Stimulated activated CD8-positive, alpha-beta memory T cell treated with anti-CD3 and anti-CD28 coated beads, Interleukin-2, amount 100 ng/mL, for 1 hour (primary cell): ENCODE data around the gene CAMK1D.
"Not testable (repeated sequence)": the region's sequence is repeated elsewhere in the genome, so short reads cannot be mapped to it uniquely, and the experiment has no call there.

Experiments
- DNase-seq, 2 donors: peaks; one replicate each; pipeline ENCODE4 v3.0.0-alpha.2; 2020; ENCODE audit warnings: low read depth in 2 of 2

CAMK1D gene

DNA sequence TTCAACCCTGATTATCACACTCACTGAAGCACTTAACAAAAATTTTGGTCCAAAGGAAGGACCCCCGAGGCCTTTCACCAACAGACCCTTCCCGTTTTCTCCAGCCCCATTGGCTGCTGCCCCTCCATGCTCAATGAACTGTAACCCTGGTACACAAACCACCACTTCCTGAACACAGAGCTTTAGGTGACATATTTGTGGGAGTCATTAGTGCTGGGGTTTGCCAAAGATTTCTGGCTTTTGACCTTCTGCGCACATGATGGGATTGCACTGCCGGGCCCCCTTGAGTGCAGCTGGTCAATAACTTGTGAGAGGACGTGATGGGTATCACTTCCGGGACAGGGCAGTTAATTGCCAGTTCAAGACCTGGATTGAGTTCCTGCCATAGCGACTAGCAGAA, 9.0 kb upstream of the CAMK1D start:
- DNase-seq = no peak

DNA sequence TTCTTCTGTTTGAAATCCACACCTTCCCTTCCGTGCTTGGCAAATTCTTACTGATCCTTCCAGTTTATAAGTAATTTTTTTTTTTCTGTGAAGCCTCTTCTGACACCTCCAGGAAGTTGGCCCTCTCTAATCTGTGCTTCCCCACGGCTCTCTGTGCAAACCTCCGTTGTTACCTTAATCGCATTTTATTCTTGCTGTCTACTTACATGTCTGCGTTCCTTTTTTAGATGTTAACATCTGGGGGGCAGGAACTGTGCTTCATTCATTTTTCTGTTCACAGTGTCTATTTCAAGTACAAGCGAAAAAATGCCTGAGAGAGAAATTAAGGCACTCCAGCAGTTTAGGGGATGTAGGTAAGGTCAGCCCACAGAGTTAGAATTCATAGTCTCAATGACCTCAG, 8.4 kb upstream of the CAMK1D start:
- DNase-seq = no peak

DNA sequence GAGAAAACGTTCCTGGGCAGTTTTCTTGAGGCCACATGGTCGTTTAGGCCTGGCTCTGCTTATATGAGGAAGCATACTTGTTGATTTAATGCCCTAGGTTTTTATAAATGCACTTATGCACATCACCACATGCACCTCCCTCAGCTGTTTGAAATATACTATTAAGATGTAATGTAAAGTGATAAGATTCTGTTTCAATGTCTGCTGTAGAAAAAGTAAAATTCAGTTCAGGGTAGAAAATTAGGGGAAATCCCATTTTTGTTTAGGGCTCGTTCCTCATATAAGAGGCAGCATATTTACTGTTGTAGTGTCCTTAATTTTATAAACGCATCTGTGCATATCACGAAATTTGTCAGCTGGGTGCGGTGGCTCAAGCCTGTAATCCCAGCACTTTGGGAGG, 7.8 kb upstream of the CAMK1D start:
- no peak for DNase-seq

DNA sequence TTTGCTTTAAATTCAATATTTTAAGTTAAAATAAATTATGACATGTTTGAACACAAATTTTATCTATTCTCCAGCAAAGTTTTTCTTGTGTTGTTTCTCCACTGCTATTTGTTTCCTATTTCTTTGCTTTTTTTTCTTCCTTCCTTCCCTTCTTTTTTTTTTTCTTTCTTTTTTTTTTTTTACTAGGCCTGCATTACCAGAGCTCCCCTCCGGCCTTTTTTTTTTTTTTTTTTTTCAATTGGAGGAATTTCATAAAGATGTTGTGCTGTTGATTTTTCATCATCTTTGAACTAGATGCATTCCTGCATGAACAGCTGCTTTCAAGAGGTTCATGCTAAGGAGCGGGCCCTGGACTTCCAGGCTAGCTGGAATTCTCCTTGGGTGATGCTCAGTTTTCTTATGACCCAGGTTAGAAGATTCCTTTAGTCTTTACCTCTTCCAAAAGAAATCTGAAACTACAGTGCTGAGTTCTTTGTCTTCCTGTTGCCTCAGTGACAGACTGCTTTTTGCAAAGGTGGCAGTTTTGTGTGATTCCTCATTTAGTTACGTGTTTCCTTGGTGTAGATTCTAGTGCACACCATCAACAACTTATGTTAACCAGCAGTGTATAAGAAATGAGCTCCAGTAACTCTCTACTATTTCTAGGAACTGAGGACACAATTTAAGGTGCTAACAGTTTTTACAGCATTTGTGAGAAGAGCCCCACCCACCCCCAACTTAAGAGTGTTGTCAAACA, 4.8 kb upstream of the CAMK1D start:
- no peak for DNase-seq

DNA sequence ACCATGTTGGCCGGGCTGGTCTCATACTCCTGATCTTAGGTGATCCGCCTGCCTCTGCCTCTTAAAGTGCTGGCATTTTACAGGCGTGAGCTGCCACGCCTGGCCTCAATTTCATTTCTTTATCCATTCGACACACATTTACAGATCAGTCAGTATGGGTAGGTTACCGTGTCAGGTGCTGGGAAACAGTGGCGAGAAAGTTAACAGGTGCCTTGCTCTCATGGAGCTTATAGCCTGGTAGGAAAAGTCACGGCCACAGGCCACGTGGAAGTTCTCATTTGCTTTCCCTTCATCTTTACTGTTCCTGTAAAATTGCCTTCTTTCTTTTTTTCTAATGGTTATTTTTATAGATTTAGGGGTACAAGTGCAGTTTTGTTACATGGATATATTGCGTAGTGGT, 2.6 kb upstream of the CAMK1D start:
- no peak for DNase-seq

DNA sequence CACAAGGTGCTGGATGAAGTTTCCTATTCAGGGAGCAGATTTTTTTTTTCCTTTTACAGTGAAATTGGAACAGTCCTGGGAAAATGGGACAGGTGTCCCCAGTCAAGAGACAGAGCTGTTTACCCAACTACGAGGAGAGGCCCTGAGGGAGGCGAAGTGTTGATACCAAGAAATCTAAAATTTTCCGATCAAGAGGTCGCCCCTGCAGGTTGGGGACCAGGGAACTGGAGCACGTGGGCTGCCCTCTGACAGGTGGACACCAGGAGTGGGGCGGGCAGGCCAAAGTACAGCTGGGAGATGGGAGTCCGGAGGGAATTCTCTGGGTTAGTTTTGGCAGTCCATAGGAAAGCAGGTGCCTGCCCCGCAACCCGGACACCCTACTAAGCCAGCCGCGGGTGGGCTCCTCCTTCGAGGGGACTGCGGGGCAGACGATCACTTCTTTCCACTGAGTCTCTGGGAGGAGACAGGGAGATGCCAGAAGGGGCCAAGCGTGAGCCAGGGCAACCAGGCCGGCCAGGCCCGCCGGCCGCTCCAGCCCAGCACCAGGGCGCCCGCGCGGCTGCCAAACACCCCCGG, 965 bp upstream of the CAMK1D start:
- DNase-seq = no peak

DNA sequence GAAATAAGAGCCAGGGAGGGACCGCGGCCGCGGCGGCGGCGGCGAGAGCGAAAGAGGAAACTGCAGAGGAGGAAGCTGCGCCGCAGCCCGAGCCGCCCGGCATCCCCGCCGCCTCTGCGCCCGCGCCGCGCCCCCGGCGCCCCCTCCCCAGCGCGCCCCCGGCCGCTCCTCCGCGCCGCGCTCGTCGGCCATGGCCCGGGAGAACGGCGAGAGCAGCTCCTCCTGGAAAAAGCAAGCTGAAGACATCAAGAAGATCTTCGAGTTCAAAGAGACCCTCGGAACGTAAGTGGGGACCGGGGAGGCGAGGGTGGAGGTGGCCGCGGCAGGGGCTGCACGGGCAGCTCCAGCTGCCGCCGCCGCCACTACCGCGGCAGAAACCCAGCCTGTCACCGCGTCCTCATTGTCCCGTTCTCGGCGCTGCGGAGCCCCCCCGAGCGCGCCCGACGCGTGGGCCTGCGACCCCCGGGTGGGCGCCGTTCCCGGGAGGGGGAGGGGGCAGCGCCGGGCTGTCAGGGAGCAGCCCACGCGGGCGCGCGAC, 351 bp downstream of the CAMK1D start:
- DNase-seq = no peak

DNA sequence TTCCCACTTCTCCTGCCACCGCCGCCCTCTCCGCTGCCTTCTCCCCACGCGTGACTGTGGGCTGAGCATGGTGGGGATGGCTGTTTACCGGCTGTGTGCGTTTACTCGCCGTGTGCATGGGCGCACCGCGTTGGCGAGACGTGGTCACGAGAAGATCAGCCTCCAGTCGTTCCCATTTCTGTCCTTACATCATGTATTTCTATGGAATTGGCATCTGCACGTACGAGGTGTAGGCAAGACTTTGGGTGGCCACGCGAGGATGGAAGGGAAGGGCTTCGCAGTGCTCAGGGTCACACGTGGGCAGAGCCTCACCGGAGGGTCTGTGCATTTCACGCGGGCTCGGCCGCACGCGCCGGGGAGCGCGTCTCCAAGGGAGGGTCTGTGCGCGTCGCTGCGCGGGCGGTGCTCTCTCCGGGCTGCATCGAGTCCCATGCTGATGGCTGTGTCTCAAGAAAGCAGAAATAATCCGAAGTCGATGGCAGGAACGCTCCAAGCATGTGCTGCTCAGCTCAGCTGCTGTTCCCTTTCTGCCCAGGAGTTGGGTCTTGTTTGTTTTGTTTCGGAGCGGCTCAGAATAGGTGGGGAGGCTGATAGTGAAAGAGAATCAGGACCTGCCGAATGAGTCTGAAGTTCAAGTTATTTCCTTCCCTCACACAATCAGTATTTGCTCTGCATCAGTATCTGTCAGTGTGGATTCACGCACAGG, 973 bp downstream of the CAMK1D start:
- peak in 1 of 2 donors; percentile 18 for DNase-seq

DNA sequence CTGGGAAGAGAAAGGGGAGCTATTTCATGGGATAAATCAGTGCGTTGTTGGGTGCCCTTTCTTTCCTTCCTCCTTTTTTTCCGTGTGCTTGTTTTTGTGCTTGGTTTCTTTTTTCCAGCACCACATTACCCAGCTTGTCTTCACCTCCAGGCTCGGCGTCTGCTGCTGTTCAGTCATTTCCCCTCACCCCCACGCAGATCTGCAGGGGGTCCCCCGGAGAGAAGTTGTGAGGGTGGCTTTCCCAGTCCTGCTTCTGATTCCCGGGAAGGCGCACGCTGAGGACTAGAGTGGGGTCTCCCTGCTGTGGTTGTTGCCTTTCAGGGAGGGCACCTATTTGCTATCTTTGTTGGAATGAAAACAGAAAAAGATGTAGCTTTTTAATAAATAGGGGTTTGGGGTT, 1.6 kb downstream of the CAMK1D start:
- no peak for DNase-seq

DNA sequence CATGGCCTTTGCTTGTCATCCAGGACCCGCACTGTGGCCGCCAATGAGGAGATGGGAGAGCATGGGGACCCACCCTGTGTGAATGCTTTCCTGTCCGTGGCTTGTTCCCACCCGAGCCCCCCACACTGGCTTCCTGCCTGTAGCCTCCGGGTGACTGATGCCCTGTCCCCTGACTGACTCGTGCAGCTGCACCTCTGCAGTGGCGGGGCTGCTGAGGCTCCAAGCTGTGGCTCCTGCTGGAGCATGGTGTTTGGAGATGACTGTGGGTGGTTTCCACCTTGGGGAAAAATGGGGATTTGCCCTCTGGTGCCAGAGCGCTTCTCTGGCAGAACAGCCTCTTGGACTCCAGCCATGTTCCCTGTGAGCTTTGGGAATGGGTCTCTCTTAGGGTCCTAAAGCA, 2.1 kb downstream of the CAMK1D start:
- no peak for DNase-seq

DNA sequence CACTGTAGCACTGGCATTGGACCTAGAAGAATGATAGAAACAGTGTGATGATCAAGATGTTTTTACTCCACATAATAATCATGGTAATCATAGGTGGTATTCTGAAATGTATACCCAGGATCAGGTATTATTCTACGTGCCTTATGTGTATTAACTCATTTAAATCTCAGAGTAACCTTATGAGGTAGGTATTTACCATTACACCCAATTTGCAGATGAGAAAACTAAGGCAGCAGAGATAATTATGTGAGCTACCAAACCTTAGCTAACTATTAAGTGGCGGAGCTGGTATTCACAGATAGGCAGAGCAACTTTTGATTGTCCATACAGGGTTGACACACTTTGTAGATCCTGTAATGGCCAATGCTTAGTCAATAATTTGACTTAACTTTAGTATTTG, 2.5 kb downstream of the CAMK1D start:
- no peak for DNase-seq

DNA sequence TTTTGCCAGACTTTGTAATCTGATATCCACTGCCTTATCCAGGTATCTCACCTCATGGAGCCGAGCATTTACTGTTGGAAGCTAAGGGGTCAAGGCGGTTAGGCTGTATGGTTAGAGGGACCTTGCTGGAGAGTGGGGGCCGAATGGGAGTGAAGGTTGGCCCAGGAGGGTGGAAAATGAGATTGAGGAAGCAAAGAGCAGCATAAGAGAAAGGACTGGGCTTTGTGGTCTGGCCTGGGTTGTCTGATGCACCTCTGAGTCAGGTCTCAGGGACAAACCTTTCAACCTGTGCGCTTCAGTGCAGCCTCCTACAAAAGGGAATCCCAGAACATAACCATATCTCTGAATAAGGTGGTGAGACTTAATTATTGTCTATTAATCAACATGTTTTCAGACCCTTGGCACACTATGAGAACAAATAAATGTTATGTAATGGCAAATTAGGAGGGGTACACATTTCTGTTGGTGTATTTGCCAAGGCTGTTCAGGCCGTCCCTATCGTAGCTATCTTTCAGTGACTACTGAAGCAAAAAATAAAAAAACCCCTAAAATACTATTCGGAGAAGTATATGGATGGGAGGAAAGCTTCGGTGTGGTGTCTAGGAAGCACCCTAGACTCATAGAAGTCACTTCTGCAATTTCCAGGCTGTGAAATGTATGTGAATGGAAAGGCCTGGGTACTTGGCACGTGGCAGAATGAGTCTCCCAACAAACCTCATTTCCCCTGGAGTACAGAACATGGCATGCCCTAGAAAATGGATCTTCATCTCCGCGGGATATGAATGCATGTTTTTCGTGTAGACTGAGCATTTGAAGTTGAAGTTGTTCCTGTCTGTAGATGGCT, 4.3 kb downstream of the CAMK1D start:
- no peak for DNase-seq

DNA sequence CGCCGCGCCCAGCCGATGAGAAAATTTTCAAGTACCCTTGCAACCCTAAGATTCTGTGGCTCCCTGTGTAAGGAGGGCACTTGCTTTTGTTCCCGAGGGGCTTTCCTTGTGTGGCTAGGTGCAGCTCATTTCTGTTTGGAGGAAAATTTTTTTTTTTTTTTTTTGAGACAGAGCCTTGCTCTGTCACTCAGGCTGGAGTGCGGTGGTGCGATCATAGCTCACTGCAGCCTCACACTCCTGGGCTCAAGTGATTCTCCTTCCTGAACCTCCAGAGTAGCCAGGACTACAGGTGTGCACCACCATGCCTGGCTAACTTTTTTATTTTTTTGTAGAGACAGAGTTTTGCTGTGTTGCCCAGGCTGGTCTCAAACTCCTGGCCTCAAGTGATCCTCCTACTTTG, 5.3 kb downstream of the CAMK1D start:
- not testable (repeated sequence) for DNase-seq

DNA sequence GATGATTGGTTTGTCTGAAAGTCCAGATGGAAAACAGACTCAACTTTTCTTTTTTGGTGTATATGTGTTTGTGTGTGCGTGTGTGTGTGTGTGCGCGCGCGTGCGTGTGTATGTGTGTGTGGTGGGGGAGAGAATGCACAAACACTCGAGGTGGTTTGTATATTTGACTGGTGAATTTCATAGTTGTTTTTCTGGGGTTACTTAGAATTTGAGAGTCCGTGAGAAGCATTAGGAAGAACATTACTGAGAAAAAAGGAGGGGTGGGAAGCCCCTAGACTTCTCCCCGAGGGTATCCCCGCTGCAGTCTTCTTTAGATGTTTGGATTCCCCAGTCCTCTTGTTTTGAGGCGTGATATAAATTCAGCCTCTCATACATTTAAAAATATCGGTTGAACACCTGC, 6.0 kb downstream of the CAMK1D start:
- no peak for DNase-seq

DNA sequence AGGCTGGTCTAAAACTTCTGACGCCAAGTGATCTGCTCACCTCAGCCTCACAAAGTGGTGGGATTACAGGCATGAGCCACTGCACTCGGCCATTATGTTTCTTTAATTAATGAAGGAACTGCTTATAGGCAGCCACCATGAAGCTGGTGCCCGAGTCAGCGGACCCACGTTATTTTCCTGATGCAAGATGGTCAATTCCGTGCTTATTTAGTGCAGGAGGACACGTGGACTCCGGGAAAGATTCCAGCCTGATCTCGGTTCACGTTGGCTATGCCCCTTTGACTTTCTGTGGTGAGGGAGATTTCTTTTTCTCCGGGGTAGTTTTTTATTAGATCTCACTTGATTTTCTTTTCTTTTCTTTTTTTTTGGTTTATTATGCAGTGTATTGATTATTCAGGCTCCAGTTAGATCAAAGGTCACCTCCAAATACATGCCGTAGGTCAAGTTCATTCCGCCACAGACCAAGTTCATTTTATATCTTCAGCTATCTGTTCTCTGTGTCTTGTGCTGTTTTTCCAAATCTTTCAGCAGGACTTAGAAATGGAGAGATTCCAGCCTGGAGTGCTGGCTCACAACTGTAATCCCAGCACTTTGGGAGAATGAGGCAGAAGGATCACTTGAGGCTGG, 8.3 kb downstream of the CAMK1D start:
- no peak for DNase-seq

DNA sequence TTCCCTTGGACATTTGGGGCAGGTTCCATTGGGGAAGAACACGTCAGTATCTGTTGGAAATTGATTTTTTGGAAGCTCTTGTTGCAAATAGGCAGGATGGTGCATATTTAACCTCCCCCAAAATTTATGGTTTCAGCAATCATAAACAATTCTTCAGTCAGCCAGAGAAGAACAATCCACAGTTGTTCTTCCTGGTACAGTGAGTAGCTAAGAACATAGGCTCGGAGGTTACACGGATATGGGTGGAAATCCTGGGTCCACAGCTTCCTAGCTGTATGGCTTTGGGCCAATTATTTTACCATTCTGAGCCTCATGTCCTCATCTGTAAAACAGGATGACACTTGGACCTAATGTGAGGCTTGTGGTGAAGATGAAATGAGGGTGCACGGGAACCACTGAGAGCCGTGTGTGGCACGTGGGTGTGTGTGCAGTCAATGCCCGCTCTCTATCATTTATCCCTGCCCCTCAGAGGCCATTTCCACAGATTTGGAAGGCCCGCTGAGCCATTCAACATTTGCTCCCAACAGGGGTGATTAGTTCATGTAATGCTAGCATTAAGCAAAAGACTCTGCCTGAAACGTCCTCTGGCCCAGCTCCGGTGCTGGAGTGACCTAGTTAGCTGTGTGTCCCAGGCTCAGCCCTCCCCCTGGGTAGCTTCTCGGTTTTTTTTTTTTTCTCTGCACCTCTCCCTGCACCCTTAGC, 9.7 kb downstream of the CAMK1D start:
- no peak for DNase-seq

DNA sequence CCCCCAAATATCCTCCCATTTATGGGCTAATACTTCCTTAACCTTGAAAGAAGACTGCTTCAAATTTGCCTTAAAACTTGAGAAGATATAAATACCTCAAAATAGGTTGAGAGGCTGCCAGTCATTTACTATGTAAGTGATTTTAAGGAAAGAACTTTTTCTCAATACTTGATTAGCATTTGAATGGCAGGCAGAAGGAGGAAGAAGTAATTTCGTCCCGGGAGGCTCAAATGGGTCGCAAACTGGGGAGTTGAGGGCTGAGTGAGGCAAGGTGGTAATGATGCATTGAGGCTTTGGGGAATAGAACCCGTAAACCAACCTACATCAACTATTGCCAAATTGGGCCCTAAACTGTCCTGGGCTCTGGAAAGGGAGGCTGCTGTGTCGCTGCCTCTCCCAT, 11.1 kb downstream of the CAMK1D start:
- DNase-seq = no peak

DNA sequence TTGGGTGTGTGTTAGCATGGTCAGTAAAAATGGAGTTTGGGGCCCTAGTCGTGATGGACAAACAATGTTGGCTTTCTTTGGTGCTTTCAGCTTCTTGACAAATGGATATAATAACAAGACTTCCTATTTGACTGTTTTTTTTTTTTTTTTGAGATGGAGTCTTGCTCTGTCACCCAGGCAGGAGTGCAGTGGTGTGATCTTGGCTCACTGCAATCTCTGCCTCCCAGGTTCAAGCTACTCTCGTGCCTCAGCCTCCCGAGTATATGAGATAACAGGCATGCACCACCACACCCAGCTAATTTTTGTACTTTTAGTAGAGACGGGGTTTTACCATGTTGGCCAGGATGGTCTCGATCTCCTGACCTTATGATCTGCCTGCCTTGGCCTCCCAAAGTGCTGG, 11.8 kb downstream of the CAMK1D start:
- not testable (repeated sequence) for DNase-seq

DNA sequence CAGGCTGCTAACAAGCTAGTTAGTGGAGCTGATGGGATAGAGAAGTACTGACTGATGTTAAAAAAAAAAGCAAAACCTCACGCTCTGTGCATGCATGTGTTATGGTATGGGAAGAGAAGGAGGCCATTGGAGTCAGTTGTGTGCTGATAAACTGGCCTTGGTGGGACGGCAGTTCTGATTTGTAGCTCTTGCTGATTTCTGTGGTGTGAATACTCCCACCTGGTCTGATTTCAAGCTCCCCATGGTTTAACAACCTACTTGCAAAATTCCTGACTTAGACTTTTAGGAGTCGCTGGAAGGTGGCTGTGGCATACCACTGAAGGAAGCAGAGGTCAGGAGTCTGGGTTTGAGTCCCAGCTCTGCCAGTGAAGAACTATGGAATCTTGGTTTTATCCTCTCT, 15.2 kb downstream of the CAMK1D start:
- no peak for DNase-seq

DNA sequence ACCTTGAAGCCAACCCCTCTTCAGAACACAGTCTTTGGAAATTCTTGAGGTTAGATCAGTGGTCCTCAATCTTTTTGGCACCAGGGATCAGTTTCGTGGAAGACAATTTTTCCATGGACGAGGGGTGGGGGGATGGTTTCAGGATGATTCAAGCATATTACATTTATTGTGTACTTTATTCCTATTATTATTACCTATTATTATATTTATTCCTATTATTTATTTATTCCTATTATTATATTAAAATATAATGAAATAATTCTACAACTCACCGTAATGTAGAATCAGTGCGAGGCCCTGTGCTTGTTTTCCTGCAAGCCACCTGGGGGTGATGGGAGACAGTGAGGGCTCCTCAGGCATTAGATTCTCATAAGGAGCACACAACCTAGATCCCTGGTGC, 17.9 kb downstream of the CAMK1D start:
- no peak for DNase-seq

DNA sequence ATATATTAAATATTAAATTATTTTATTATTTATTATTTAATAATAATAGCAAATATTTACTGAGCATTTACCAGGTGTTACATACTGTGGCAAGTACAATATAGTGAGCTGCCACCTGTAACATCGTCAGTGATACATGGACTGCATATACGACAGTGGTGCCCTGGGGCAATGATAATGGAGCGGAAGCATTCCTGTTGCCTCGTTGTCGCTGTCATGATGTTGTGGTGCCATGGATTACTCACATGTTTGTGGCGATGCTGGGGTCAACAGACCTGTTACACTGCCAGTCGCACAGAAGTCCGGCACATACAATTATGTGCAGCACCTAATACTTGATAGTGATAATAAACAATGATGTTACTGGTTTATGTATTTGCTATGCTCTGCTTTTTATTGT, 20.6 kb downstream of the CAMK1D start:
- DNase-seq = no peak
